Stimulated activated CD8-positive, alpha-beta memory T cell treated with anti-CD3 and anti-CD28 coated beads, Interleukin-7, amount 100 ng/mL, for 24 hours (primary cell): Measurements from ENCODE around the gene CDK5RAP3.
"Not testable (repeated sequence)": the region's sequence is repeated elsewhere in the genome, so short reads cannot be mapped to it uniquely, and the experiment has no call there.

Experiments used
- DNase-seq: peaks from one replicate; pipeline ENCODE4 v3.0.0-alpha.2; 2020; ENCODE audit warnings: low read depth

The CDK5RAP3 gene

GRCh38 chr17:47975823-47976205, 4.9 kb downstream of the CDK5RAP3 start:
- no peak for DNase-seq

- DNase-seq: peak; percentile 21
These were observed 7.4 kb downstream of the CDK5RAP3 start for GRCh38 chr17:47978324-47978723.

DNA sequence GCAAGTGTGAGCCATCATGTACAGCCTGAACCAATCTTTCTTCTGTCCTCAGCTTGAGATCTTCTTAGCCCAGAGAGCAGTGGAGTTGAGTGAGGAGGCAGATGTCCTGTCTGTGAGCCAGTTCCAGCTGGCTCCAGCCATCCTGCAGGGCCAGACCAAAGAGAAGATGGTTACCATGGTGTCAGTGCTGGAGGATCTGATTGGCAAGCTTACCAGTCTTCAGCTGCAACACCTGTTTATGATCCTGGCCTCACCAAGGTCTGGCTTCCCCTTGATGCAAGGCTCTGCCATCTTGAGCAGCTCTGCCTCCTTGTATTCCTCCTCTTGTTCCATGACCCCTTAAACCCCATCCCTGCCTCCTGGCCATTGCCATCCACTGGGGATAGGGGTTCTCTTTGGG, 9.6 kb downstream of the CDK5RAP3 start:
- no peak for DNase-seq

DNA sequence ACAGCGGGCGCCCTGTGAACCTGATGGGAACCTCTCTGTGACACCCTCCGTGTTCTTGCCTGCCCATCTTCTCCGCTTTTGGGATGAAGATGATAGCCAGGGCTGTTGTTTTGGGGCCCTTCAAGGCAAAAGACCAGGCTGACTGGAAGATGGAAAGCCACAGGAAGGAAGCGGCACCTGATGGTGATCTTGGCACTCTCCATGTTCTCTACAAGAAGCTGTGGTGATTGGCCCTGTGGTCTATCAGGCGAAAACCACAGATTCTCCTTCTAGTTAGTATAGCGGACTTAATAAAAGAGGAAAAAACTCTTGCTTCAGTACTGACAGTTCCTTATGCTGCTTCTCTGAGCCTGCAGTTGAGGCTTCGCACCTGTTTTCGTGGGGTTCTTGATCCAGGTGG, 10.5 kb downstream of the CDK5RAP3 start:
- no peak for DNase-seq

DNA sequence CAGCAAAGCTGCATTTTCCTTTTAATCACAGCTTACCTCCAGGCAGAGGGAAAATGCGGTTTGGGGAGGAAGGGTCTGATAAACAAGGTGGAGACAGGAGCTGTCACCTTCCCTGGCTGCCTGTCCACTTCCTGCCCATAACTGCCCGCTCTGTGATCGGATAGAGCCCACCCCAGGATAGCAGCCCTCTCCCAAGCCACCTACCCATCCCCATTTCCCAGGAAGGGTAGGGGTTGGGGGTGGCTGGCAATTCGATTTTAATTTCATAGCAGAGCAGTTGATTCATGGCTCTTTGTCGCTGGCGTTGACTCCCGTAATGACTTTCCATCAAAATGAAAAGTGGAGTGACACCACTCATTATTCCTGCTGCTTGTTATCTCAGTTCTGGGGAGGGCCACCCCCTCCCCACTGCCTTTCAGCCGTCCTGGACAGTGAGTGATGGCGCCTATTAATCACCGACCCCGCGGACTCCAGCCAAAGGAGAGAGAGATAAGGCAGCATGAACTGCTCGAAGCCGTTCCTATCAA, 11.2 kb downstream of the CDK5RAP3 start:
- no peak for DNase-seq

DNA sequence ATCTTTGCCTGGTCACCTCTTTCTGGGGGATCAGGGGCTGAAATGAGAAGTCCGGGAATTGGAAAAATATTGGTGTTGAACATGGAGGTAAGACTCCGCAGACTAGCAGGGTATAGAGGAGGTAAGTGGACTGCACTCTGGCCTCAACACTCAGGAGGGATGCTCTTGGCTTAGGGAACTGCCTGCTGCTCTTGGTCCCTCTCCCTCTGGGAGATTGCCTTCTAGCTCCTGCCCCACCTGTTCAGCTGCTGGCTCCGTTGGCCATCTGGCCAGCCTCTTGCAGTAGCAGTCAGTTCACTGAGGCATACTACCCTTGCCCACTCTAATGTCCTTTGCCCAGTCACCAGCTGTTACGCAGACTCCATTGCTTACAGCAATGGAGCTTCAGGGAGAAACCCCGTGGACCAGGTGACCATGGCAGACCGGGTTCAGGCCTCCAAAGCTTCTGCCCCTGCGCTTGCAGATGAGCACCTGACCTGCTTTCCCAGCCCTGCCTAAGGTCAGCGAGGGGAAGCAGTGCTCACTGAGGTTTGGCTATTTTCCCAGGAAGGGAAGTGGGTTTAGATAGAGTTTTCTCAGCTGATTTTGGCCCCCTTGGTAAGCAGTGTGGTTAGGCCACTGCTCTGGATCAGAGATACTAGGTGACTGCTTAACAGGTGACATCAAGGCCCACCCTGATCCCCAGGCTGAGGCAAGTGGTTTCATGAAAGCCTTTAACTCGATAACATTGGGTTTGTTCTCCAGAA, 11.9 kb downstream of the CDK5RAP3 start:
- no peak for DNase-seq

DNA sequence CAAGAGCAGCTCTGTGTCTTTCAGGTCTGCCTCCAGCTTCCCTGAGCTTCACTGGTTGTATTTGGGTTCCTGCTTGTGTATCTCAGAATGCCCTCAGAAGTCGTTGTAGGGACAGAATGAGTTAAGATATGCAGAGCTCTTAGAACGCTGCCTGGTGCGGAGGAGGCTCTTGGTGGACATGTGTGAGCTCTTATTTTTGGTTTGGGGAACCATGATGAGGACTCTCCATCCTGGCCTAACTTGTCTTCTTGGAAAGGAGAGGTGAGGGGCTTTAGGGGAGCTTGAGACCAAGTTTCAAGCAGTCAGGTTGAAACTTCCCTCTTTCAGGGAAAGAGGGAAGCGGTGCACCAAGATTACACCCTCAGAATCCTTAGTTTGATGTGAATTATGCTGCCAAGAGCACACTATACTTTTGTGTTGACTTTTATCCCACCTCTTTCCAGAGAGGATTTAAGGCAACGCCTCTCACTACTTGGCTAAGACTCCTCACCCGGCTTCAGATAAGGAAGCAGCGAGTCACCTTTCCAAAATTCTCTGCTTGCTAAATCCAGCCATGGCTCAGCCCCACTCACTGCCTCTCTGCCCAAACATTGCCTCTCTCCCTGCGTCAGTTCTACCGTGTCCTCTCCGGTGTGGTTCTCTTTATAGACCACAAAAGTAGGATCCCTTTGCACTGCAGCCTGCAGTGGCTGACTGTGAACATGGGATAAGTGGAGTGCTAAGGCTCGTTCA, 12.7 kb downstream of the CDK5RAP3 start:
- no peak for DNase-seq

DNA sequence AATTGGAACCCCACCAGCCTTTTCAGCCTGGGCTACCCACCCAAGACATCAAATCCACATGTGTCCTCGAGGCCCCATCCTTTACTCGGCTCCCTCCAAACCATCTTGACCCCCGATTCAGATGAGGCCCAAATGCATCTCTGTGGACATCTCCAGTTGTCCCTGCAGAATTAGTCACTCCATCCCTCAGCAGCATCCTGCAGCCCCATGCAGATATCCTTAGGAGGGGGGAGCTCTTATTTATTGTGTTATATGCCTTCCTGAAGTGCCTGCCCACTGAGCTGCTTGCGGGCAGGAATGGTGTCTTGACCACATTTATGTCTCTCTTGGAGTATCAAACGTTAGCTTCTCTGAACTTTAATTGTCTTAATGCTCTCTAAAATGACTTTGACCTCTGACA, 15.6 kb downstream of the CDK5RAP3 start:
- DNase-seq: no peak

GRCh38 chr17:47987240-47987835, 16.4 kb downstream of the CDK5RAP3 start:
- DNase-seq: no peak

DNA sequence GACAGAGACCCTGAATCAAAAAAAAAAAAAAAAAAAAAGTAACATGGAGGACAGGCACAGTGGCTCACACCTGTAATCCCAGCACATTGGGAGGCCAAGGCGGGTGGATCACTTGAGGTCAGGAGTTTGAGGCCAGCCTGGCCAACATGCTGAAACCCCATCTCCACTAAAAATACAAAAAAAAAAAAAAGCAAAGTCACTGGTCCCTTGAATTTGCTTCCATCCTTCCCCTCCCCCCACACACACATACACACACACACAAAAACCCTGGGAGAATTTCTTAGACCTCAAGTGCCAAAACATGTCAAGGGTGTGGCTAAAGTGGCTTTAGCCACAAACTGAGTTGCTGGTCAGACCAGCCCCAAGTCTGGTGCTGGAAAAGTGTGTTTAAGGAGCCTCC, 17.5 kb downstream of the CDK5RAP3 start:
- DNase-seq: not testable (repeated sequence)

DNA sequence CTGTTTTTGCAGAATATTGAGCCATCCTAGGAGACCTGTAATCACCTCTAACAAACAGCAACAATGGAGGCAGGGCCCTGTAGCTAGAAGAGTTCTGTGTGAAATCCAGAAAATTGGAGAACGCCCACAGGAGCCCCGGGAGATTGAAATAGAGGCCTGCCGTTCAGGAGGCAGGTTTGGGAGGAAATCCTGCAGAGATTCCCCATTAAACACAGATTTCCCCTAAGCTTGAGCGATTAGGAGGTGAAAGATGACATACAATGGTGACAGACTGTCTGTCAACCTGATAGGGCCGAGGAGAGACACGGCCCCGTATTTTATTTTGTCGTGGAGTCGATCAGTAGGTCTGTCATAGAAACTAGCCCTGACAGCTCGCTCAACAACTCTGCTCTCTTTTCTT, 18.2 kb downstream of the CDK5RAP3 start:
- DNase-seq: no peak

DNA sequence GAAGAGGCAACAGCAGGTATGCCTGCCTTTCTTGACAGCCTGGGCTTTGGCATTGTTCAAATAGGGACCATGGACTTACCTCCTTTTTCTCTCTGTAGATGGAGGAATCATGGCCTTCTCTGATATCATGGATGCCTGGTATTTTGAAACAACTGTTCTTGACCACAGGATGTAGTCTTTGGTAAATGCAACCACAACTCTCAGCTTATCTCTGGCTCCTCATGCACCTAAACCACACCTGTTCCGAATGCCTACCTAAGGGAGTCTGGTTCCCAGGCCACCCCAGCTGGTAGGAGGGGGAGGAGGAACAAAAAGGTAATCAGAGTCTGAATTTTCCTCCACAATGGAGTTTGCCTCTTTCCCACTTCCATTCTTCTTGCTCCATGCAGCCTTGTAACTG, 18.8 kb downstream of the CDK5RAP3 start:
- no peak for DNase-seq

DNA sequence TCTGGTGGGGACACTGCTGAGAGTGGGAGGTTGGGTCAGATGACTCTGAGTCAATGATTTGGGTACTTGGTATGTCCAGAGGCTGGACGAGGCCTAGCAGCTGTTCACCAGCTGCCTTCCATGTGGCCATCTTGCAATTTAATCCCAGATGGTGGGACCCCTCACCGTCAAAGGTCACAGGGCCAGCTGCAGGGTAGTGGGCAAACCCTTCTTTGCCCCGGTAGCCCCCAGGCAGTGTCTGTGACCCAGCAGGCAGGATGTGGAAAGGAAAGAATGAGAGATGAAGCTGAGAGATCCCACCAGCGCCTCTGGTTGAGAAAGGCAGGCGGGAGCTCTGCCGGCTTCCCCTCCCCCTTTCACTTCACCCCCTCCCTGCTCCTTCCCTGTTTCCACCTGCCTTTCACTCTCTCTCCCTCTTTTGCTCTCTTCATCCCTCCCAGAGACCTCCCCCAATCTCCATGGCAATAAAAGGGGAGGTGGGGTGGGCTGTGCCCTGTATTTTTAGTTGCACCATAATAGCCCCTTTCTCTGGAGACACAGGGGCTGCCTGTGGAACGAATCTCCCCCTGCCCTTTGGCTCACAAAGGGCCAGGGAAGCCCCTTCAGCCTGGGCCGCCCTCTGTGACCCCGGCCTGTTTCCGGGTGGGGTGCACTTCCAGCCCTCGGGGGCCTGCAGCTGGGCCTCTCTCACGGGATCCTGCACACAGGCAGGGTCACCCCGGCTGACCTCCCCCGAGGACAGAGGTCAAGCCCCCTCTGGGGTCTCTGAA, 20.2 kb downstream of the CDK5RAP3 start:
- DNase-seq: no peak

- no peak for DNase-seq
These were observed 21.3 kb downstream of the CDK5RAP3 start for GRCh38 chr17:47992216-47992615.

- no peak for DNase-seq
These were observed 22.2 kb downstream of the CDK5RAP3 start for GRCh38 chr17:47993031-47993564.

DNA sequence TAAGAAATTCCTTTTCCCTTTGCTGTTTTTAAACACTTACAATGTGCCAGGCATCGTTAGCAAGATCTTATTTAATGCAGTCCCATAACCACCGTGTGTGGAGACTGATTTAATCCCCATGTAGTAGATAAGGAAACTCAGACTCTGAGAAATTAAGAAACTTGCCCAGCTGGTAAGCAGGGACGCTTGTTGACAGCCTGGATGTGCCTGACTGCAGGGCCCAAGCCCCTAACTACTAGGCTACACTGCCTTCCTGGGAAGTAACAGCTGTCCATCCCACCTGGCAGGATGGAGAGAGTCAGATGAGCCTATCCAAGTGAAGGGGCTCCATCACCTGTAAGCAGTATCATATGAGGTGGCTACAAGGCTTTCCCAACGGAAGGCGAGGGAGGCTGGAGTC, 23.1 kb downstream of the CDK5RAP3 start:
- DNase-seq: no peak

- no peak for DNase-seq
These were observed 23.8 kb downstream of the CDK5RAP3 start for GRCh38 chr17:47994724-47995123.

DNA sequence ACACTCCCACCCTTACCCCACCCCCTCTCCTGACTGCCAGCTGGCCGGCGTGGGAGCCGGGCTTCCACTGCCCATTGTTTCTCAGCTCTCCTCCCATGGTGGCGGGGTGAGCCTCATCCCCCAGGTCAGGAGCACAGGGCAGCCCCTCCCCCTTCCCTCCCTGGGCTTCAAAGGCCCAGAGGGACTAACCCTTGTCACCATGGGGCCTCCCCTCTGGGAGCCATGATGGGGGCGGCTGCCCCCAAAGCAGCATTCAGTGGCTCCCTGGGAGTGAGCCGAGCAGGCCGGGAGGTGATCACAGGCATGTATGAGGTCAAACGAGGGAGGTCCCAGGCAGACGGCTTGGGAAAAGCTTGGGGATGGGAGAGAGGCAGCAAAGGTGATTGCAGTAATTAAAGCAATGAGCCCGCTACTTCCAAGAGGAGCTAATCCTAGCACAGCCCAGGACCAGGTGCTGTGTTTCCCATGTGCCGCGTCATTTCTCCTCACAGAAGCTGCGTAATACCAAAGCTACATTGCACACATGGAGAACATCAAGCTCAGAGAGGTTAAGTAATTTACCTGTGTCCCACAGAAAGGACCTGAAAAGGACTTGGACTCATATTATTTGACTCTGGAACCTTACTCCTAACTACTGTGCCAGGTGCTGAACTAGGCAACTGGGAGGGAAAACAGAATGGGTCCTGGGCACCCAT, 24.5 kb downstream of the CDK5RAP3 start:
- DNase-seq: no peak

- DNase-seq: no peak
These were observed 25.3 kb downstream of the CDK5RAP3 start for GRCh38 chr17:47996201-47996600.

DNA sequence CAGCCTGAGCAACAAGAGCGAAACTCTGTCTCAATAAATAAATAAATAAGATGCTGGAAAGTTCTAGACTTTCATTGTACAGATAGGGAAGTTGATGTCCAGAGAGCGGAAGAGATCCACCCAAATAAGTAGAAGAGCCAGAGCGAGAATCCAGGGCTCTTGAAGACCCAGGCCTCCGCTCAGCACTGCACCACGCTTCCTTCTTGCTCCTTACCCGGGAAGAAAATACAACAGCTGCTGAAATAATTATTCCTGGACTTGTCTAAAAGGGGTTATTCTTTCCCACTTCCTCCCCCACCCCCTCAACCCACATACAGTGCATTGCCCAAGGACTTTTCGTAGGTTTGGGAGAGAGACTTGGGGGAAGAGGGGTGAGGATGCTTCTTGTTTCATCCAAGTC, 26.7 kb downstream of the CDK5RAP3 start:
- no peak for DNase-seq

DNA sequence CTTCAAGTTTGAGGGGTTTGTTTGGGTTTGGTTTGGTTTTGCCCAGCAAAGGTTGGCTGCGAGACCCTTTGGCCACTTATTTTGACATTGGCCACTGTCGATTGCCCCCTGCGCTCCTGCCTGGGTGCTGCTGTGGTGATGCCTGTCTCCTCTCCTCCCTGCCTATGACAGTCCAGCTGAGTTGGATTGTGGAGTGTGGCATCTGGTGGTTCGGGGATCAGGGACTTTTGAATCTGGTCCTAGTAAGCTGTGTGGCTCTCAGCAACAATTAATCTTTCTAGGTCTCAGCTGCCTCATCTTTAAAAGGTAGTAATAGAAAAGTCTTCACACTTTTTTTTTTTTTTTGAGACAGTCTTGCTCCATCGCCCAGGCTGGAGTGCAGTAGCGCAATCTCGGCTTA, 27.1 kb downstream of the CDK5RAP3 start:
- no peak for DNase-seq
